CD4-positive, alpha-beta T cell treated with Interleukin-15 for 1 hour (primary cell): Measurements from ENCODE around the gene B3GAT1.

ENCODE experiments used
- DNase-seq: peaks from one replicate; pipeline ENCODE4 v3.0.0-alpha.2; 2020

B3GAT1 gene

DNA sequence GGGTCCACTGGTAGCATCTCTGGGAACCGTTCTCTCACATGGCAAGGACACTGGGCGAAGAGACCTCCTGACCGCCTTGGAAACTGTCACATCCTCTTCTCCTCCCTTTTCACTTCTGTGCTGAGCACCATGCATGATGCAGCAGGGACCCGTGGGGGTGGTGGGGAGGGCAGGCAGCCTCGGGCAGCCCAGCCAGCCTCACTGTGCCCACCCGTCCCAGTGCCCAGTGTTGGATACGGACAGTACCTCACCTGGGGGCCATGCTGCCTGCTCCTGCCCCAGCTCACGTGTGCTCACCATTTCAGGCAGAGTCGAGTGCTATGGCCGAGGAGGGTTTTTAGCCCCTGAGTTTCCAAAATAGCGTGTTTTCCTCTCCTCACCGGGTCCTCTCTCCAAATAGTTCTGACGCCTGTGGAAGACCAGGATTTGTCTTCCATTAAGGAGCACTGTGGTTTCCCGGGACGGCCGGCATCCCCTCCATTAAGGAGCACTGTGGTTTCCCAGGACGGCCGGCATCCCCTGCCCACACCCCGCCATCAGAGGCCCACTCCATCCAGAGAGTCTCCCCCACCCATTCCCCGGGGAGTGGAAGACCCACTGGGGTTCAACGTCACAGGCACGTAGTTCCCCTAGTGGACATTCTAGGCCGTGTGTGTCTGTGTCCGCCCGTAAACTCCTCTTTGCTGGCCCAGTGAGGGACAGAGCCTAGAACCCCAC lies 22.4 kb downstream of the B3GAT1 start:
- DNase-seq, result no peak

DNA sequence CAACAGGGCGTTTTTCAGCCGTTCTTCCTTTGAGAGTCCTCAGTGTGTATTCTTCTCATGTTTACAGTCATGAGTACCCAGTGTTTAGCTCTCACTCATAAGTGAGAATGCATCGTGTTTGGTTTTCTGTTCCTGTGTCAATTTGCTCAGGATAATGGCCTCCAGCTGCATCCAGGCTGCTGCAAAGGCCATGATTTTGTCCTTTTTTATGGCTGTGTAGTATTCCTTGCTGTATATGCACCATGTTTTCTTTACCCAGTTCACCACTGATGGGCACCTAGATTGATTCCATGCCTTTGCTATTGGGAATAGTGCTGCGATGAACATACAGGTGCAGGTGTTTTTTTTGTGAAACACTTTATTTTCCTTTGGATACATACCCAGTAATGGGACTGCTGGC lies 23.5 kb downstream of the B3GAT1 start:
- DNase-seq, result no peak

DNA sequence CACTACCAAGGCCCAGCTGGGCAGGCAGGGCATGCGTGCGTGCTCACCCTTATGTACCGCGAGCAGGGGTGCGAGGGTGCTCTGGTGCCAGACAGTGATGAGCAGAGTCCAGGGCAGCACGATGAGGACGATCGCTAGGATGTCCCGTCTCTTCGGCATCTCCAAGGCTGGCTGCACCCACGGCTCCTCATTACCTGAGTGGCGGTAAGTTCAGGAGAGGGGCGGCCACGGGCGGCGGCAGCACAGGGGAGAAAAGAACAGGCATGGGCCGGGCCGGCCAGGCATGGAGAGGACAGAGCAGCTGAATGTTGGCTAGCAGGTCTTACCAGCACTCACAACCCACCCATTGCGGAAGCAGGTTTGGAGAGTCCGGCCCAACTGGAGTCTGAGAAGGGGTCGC lies 24.5 kb downstream of the B3GAT1 start:
- DNase-seq, result no peak

DNA sequence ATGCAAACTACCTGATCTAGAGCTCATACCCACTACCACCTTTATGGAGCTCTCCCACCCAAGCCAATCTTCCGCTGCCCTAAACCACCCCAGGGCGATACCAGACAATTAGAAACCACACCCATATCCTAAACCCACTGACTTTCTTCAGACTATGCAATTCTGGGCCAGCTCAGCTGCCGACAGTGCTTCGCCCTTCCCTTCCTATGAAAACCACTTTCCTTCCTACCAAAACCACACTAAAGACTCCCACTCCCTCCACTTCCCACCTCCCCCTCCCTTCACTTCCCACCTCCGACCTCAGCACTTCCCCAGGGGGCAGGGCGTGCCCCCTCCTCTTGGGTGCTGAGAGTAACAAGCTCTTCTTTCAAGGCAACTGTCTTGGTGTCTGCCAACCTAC lies 25.1 kb downstream of the B3GAT1 start:
- no peak for DNase-seq

DNA sequence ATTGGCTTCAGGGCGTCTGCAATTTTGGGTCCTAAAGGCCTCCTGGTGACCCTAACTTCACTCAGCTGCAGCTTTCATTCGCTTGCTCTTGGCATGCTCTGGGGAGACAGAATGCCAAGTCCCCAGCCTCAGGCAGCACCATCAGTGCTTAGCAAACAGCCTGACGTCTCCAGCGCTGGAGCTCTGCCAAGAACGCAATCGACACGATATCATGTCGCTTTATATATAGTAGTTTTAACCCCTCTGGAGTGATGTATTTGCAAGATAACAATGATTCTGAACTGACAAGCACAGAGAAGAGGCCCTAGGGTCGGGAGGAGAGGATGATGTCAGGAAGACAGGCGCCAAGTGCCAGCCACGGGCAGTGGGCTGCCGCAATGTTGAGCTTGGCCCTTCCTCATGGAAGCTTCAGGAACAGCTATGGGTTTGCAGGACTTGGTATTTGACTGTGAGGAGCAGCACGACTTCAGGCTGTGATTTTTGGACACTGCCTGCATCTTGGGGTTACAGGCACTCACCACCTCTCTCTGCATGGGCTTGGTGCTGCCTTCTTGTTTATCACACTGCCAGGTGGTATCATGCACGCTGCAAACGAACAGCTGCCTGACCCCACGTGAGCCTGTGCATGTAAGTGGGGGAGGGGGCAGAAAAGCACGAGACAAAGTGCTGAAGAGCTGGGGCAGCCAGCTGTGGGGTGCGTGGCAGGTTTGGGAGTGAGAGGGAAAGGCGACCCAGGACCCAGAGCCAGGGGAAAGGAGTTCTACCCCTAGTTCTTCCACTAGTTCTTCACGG lies 26.1 kb downstream of the B3GAT1 start:
- no peak for DNase-seq

DNA sequence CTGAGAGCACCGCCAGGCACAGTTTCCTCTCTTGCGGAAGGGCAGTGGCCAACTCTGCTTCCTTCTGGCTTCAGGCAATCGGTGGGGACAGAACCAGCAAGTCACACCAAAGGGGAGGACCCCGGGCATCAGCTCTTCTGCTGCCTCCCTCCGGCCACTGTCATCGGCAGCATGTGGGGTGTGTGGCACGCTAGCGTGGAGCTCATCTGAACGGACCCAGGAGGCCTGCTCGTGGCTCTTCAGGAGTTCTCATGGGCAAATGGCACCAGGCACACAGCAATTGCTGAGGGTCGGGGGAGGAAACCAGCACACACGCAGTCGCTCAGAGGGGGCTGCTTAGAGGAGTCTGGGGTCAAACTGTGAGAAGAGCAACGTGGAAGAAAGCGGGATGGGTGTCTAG lies 26.9 kb downstream of the B3GAT1 start:
- DNase-seq, result no peak

DNA sequence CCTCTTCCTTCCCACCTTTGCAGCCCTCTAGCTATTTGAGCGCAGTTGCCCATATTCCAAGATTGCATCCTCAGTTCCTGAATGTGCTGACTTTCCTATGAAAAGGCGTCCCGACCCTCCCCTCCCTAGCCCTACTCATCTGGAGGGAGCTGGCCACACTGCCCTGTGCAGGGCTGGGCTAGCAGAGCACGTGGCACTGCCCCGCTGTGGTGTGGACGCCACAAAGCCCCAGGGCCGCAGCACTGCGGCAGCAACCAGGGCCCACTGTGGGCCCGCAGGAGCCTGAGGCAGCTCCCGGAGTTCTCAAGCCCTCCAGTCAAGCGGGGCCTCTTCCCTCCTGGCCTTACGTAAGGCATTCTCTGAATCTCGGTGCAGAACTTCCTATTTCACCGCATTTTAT lies 27.6 kb downstream of the B3GAT1 start:
- DNase-seq, result no peak

DNA sequence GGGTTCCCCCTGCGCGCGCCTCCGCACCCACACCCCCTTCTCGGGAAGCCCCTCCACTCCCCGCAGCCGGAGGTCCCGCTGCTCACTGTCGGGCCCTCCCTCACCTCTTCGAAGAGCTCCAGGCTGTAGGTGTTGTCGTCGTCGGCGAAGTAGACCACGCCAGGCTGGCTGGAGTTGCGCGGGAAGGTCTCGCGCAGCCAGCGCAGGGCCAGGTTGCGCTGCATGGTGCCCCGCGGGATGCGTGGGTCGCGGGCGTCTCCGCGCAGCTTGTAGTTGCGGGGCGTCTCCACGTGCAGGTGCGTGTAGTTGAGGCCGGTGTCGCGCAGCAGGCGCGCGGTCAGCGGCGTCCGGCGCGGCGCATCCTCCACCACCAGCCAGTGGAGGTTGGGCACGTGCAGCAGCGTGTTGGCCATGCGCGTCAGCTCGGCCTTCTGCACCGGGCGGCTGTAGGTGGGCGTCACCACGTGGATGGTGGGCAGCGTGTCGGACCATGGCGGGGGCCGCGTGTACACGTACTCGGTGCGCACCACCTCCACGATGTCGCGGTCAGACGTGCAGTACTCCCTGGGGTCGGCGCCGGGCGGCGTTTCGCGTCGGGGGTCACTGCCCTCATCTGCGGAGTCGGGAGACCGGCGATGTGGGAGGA lies 28.3 kb downstream of the B3GAT1 start:
- no peak for DNase-seq

DNA sequence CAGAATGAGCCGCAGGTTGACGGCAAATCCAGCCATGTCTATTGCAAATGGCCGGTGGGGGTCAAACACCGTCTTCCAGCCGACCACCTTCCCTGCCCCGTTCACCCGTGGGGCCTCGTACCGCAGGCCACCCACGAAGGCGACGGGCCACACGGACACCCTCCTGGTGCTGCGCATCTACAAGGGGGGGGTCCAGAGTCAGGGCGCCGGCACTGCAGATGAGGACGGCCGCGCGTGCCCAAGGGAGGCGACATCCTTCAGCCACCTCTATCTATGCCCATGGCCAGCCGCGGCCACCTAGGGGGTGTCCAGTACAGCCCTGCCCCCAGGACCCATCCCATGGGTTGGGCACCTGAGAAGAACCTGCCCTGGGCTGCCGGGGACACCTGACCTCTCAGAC lies 29.2 kb downstream of the B3GAT1 start:
- no peak for DNase-seq

DNA sequence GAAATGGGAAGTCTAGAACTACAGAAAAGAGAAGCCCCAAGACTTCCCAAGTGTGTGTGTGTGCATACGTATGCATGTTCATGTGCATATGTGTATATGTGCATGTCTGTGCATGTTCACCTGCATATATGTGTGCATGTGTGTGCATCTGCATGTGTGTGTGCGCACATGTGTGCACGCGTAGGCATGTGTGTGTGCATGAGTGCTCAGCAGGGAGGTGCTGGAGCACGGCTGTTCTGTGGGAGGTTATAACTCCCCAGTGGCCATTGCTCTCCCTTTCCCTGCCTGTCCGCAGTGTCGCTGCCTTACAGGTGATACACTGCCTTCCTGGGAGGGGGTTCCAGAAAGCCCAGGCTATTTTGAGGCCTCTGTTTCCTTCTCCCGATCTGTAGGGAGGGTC lies 29.8 kb downstream of the B3GAT1 start:
- no peak for DNase-seq

DNA sequence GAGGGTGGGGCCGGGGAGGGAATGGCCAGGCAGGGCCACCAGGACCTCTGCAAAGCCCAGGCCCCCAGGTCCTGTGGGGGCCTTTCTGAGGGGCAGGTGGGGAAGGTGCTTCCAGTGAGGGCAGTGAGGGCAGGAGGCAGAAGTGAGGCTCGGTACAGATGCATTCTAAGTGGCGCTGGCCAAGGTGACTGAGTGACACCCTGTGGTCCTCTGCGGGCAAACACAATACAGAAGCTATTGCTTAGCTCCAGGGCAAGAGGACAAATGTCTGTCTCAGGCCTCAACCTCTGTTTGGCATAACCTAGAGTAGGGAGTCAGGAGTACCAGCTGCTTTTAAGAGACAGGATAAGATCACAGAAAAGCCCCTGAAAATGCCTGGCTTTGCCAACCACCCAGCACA lies 31.3 kb downstream of the B3GAT1 start:
- DNase-seq, result no peak

DNA sequence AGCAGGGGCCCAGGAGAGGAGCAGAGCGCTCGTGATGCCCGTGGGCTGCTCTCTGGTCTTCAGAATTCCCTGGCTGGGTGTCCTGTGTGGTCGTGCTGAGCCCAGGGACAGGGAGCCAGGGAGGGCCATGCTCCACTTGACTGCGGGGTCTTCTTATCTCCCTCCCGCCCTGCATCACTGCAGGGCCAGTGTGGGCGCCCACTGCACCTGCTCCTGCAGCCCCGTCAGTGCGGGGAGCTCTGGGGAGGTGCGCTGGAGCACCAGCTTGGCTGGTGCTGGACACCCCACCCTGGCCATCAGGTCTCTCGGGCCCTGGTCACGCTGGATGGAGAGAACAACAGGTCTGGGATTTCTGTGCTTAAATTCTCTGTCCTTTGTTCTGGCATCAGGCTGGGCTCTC lies 31.8 kb downstream of the B3GAT1 start:
- DNase-seq, result no peak

DNA sequence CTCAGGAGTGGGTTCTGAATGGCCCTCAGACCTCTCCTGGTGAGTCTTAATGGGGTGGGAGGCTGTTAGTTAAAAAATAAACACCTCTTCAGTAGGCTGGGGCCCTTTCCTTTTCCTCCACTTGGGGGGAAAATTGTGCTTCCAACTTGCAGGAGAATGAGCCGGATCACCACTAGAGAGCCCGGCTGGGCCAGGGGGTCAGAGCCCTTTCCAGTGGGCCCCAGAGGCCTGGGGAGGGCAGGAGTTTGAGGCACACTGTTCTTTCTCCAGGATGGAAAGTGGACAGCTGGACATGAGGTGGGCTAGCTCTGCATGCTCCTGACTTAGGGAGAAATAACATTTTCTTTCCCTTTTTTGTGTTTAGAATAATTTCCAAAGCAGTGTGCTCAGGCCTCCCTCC lies 32.8 kb downstream of the B3GAT1 start:
- DNase-seq, result no peak

DNA sequence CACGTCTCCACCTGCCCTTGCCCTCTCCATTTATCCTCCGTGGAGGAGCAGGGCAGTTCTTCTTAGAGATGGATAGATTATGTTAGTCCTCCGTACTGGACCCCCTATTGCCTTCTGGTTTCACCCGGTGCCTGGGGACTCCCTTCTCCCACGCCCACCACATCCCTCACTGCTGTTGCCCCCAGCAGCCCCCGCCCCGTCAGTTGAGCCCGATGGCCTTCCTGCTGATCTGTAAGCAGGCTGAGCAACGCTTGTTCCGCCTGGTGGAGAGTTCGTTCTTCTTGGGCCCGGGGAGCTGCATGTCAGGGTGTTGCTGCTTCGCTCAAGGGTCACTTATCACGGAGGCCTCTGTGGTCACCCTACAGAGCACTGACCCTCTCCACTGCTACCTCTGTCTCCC lies 34.2 kb downstream of the B3GAT1 start:
- no peak for DNase-seq

DNA sequence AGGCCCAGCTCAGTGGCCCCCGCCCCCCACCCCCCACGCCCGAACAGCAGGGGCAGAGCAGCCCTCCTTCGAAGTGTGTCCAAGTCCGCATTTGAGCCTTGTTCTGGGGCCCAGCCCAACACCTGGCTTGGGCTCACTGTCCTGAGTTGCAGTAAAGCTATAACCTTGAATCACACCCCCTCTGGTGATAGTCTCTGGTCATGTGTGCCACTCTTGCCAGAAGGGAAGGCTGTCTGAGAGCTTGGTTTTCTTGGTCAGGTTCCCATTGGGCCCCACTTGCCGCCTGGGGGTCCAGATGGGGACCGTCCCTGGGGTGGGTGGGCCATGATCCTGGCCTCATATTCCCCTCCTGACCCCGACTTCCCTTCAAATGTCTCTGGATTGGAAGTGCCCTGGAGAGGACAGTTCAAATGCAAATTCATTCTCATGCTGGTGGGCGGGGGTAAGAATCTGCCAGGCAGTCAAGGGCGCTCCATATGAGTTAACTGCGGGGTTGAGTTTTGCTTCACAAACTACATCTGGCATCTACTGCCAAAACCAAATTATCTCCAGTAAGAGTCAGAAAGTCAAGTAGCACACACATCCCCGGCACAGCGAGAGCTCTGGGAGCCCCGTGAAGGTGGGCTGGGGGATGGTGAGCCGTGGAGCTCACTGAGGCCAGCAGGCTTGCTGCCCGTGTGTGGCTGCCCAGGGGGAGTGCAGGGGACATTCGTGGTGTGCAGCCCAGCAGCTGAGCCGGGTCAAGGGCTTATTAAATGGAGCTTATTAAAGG lies 35.7 kb downstream of the B3GAT1 start:
- DNase-seq, result no peak

DNA sequence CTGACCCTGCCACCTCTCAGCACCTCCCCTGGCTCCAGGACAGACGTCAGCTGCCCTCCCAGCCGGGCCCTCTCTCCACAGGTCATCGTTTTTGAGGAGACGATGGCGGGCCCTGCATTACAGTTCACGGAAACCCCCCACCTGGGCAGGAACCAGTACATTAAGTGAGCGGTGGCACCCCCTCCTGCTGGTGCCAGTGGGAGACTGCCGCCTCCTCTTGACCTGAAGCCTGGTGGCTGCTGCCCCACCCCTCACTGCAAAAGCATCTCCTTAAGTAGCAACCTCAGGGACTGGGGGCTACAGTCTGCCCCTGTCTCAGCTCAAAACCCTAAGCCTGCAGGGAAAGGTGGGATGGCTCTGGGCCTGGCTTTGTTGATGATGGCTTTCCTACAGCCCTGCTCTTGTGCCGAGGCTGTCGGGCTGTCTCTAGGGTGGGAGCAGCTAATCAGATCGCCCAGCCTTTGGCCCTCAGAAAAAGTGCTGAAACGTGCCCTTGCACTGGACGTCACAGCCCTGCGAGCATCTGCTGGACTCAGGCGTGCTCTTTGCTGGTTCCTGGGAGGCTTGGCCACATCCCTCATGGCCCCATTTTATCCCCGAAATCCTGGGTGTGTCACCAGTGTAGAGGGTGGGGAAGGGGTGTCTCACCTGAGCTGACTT lies 37.0 kb downstream of the B3GAT1 start:
- no peak for DNase-seq

DNA sequence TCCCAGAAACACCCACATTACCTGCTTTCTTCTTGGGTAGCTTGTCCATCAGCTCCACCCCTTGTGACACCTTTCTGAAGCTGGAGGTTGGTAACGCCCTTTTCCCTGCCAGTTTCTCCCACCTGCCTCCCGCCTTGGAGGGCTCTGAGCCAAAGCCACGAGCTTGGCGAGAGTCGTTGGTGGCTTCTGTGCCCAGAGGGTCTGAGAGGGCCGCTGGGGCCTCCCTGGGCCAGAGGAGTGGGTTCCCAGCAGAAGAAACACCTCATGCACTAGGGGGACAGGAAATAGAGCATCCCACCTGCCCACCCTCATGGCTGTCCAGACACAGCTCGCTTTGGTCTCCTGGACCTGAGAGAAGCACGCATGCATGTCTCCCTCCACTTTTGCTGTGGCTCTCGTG lies 37.9 kb downstream of the B3GAT1 start:
- no peak for DNase-seq

DNA sequence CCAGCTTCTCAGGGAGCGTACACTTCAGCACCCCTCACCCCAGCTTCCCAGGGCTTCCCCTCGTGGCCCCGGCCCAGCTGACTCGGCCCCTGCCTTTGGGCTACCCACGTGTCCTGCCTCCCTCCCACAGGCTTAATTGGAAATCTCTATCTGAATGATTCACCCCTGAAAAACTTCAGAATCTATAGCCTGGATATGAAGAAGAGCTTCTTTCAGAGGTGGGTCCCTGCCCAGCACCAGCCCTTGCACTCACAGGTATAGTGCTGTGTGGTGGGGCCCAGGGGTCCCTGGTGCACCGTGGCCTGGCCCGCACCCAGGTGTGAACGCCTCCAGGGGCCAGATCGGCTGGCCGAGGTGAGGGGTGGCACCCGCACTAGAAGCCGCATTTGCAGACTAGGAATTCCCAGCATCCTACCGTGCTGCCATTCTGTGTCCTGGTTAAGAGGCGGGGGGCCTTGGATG lies 38.4 kb downstream of the B3GAT1 start:
- DNase-seq, result no peak

DNA sequence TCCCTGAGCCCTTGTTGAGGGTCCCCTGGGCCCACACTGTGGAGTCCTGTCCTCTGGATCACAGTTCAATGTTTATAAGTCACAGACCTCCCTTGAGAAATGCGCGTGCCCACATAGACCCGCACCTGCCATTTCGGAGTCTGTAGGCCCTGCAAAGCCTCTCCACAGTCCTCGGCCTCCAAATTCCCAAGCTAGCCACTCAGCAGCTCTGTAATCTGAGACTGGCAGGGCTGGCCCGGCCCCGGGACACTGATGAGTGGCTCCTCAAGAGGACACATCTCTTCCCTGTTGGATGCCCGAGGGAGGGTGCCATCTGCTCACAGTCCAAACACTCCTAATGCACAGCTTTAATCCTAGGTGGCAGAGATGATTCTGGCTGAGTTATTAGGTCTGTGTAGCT lies 39.1 kb downstream of the B3GAT1 start:
- DNase-seq, result no peak

DNA sequence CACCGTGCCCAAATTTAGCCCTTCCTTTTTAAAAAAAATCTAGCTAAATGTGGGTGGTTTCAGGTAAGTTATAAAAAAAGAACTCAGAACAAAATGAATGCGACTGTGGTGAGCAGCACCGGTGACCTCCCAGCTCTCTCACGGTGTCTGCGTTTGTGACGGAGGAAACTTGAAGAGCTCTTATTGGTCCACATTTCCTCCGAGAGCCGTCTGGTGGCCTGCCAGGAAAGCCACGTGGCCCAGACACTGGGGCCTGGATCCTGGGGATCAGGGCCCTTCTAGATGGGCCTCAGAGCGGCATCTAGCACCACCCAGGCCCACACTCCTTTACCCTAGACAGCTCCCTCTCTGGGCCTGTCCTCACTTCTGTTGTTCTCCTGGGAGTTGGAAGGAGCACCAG lies 39.5 kb downstream of the B3GAT1 start:
- peak; percentile 7 for DNase-seq

DNA sequence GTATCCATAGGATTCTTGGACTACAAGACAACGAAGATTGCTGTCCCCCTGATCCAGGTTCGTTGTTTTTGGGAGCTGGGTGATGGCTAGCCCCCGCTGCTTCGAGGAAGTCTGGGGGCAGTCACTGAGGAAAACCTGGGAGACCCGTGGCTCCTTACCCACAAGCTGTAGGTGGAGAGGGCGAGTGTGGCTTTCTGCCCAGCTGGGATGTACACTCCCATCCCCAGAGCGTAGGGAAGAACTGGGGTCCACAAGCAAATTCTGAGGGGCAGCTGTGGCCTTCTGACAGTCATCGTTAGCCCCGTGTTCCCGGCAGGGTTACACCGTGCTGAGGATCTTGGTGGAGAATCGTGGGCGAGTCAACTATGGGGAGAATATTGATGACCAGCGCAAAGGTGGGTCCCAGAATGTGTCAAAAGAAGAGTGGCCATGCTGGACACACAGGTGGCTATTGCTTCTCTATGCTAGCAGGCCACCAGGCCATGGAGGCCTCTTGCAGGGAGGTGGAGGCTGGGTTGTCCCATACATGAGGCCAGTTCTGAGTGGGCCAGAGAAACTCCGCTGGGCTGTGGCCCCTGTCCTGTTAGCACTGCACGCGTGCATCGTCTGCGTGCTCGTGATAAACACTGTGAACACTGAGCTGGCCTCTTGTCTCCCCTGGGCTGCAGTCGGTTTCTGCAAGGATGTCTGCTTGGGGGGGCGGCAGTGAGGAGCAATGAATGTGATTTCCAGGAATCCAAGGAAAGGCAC lies 40.4 kb downstream of the B3GAT1 start:
- DNase-seq, result no peak
